Cardiac fibroblast (primary cell): Measurements from ENCODE around the gene IL17RE.

Source experiments
- DNase-seq, 2 donors: peaks; one replicate each; pipeline versions ENCODE4 v3.0.0 to v3.0.0-alpha.2; 2010; ENCODE audit warnings: low read depth in 2 of 2
- H3K4me3 ChIP-seq, 2 donors: replicated peaks in 1 of 2; 1 replicate in 1 of 2; 2 replicates in 1 of 2; pipeline ENCODE4 v1.5.1; 2011; ENCODE audit warnings: low read depth in 2 of 2, low read length in 2 of 2, mild to moderate bottlenecking in 2 of 2, moderate library complexity in 1 of 2
- CTCF ChIP-seq: IDR thresholded peaks from one replicate; pipeline ENCODE4 v1.5.1; 2011; ENCODE audit warnings: low read depth, mild to moderate bottlenecking, low read length, inconsistent platforms

Gene IL17RE

GRCh38 chr3:9883706-9884554 is 18.7 kb upstream of the IL17RE start:
- peak; percentile 44 to 84 for DNase-seq
- H3K4me3 ChIP-seq, result no peak overlapping the region
- no peak for TF ChIP-seq CTCF

GRCh38 chr3:9884555-9885165 is 18.0 kb upstream of the IL17RE start:
- H3K4me3 ChIP-seq, result no peak overlapping the region
- no peak for TF ChIP-seq CTCF
- DNase-seq, result peak; percentile 74 to 96

- TF ChIP-seq CTCF, result no peak
- H3K4me3 ChIP-seq, result no peak overlapping the region
- DNase-seq, result no peak
These were observed 16.3 kb upstream of the IL17RE start for GRCh38 chr3:9886328-9886727.

- no peak for TF ChIP-seq CTCF
- DNase-seq, result no peak
- no peak overlapping the region for H3K4me3 ChIP-seq
These were observed 15.2 kb upstream of the IL17RE start for GRCh38 chr3:9887480-9887879.

GRCh38 chr3:9888540-9888939 is 14.1 kb upstream of the IL17RE start:
- no peak overlapping the region for H3K4me3 ChIP-seq
- DNase-seq, result no peak
- no peak for TF ChIP-seq CTCF

- no peak overlapping the region for H3K4me3 ChIP-seq
- DNase-seq, result no peak
- no peak for TF ChIP-seq CTCF
These were observed 13.2 kb upstream of the IL17RE start for GRCh38 chr3:9889405-9889804.
